Measurements from ENCODE around the gene PRKCD.

PRKCD gene

GRCh38 chr3:53170325-53171063, 9.5 kb downstream of the PRKCD start:
- DNase-seq (ENCODE audit: low spot score), result no peak

GRCh38 chr3:53171064-53171418, 10.0 kb downstream of the PRKCD start:
- DNase-seq (ENCODE audit: low spot score), result no peak

- DNase-seq (ENCODE audit: low spot score), result no peak
Observed at GRCh38 chr3:53171827-53172505, 11.0 kb downstream of the PRKCD start.

GRCh38 chr3:53173107-53173506, 12.1 kb downstream of the PRKCD start:
- no peak for DNase-seq (ENCODE audit: low spot score)

GRCh38 chr3:53174346-53175250, 13.6 kb downstream of the PRKCD start:
- no peak for DNase-seq (ENCODE audit: low spot score)

GRCh38 chr3:53175613-53176540, 14.9 kb downstream of the PRKCD start:
- DNase-seq (ENCODE audit: low spot score), result no peak

GRCh38 chr3:53178246-53178645, 17.2 kb downstream of the PRKCD start:
- no peak for DNase-seq (ENCODE audit: low spot score)

- no peak for DNase-seq (ENCODE audit: low spot score)
Observed at GRCh38 chr3:53179580-53179979, 18.6 kb downstream of the PRKCD start.

- no peak for DNase-seq (ENCODE audit: low spot score)
Observed at GRCh38 chr3:53180305-53181023, 19.5 kb downstream of the PRKCD start.

GRCh38 chr3:53181024-53181371, 20.0 kb downstream of the PRKCD start:
- DNase-seq (ENCODE audit: low spot score), result no peak

GRCh38 chr3:53181528-53181927, 20.5 kb downstream of the PRKCD start:
- DNase-seq (ENCODE audit: low spot score), result no peak

- no peak for DNase-seq (ENCODE audit: low spot score)
Observed at GRCh38 chr3:53182764-53183355, 21.9 kb downstream of the PRKCD start.

- no peak for DNase-seq (ENCODE audit: low spot score)
Observed at GRCh38 chr3:53183514-53183913, 22.5 kb downstream of the PRKCD start.

- no peak for DNase-seq (ENCODE audit: low spot score)
Observed at GRCh38 chr3:53184701-53185100, 23.7 kb downstream of the PRKCD start.

- DNase-seq (ENCODE audit: low spot score), result no peak
Observed at GRCh38 chr3:53185761-53186465, 24.9 kb downstream of the PRKCD start.

GRCh38 chr3:53186726-53187125, 25.7 kb downstream of the PRKCD start:
- DNase-seq (ENCODE audit: low spot score), result no peak

- DNase-seq (ENCODE audit: low spot score), result peak; percentile 53
Observed at GRCh38 chr3:53187430-53187829, 26.4 kb downstream of the PRKCD start.

- DNase-seq (ENCODE audit: low spot score), result no peak
Observed at GRCh38 chr3:53188136-53188685, 27.2 kb downstream of the PRKCD start.

GRCh38 chr3:53188720-53189119, 27.7 kb downstream of the PRKCD start:
- no peak for DNase-seq (ENCODE audit: low spot score)

GRCh38 chr3:53189276-53189675, 28.3 kb downstream of the PRKCD start:
- DNase-seq (ENCODE audit: low spot score), result no peak
